ENCODE results near the gene TEN1.
"Not testable (repeated sequence)": the region's sequence is repeated elsewhere in the genome, so short reads cannot be mapped to it uniquely, and the experiment has no call there.

Gene TEN1

GRCh38 chr17:76032780-76033108 is 53.7 kb downstream of the TEN1 start:
- no peak for DNase-seq

DNA sequence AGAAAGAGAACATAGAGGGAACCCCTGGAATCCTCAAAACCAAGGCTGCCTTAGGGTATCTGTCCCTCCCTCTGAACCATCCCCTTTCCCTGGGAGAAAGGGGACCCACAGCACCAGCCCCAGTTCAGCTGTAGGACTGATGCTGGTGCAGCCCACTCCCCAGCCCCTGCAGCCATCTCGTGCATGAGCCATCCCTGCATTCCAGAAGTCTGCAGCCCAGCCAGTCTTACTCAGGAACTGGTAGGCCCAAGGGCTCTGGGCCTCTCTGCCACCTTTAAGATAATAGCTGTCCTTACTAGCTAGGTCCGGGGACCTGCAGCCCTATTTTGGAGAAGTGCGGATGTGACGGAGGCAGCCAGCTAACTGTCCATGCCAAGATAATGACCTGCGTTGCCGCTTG is 54.1 kb downstream of the TEN1 start:
- no peak for DNase-seq

GRCh38 chr17:76034428-76035350 is 55.6 kb downstream of the TEN1 start:
- DNase-seq, result no peak

DNA sequence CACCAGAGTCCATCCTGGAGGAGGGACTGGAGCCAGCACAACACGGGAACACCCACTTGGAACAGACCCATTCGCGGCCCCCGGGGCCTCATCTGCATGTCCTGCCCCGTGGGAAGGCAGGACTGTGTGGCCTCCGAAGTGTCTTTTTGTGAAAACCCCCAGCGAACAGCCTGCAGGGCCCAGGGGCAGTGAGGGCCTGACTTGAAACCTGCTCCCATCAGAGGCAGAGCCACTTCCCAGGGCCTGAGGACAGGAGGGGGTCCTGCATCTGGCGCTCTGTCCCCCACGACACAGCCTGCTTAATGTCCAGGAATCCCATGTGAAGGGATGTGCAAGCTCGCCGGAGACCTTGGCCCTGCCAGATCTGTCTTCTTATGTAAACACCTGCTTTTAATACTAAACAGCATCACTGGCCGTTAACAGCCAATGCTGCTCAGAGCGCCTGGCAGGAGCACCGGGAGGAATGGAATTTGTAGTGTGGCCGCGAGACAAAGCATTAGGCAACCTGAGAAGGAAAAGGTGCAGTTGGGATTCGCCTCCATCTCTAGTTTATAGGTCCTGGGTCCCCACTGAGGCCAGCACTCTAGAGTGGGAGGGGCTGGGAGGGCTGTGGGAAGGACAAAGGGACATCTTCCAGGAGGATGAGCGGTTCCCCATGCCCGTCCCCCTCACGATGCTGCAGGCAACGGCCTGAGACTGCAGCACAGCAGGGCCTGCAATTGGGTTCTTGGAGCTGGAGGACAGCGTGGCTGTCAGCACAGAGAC is 57.6 kb downstream of the TEN1 start:
- no peak for DNase-seq

DNA sequence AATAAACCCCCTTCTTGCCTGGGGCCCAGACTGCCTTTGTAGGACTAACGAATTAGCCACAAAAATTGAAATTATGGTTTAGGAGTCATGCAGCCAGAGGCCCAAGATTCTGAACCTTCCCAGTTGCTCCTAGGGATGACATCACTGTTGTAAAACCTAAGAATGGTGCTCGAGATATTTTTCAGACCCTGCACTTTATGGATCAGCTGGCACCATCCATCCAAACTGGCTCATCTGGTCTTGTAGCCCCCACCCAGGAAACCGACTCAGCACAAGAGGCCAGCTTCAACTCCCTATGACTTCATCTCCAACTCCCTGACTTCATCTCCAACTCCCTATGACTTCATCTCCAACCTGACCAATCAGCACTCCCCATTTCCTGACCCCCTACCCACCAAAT is 59.0 kb downstream of the TEN1 start:
- DNase-seq, result no peak

- no peak for DNase-seq
Observed at GRCh38 chr17:76039121-76039520, 60.1 kb downstream of the TEN1 start.

- DNase-seq, result no peak
Observed at GRCh38 chr17:76040376-76040775, 61.3 kb downstream of the TEN1 start.

DNA sequence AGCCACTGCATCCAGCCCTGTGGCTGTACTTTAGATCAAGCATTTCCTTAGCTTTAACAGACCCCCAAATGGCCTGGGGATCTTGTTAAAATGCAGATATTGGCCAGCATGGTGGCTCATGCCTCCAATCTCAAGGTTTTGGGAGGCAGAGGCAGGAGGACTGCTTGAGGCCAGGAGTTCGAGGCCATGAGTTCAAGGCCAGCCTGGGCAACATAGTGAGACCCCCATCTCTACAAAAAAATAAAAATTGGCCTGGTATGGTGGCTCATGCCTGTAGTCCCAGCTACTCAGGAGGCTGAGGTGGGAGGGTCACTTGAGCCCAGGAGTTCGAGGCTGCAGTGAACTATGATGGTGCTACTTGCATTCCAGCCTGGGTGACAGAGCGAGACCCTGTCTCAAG is 63.8 kb downstream of the TEN1 start:
- not testable (repeated sequence) for DNase-seq

DNA sequence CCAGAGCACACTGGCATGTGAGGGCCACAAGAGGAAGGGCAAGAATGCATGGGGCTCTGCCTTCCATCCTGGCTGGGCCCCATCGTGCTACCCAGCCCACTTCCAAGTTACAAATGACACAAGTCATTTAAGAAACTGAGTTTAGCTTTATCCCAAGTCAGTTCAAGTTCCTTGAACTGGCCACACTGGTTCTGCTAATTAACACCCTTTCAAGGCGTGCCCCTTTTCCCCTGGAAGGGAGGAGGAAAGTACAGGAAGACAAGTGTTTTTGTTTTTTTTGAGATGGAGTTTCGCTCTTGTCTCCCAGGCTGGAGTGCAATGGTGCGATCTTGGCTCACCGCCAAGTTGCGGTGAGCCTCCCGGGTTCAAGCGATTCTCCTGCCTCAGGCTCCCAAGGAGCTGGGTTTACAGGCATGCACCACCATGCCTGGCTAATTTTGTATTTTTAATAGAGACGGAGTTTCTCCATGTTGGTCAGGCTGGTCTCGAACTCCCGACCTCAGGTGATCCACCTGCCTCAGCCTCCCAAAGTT is 65.5 kb downstream of the TEN1 start:
- DNase-seq, result not testable (repeated sequence)

GRCh38 chr17:76046064-76046463 is 67.0 kb downstream of the TEN1 start:
- DNase-seq, result no peak

DNA sequence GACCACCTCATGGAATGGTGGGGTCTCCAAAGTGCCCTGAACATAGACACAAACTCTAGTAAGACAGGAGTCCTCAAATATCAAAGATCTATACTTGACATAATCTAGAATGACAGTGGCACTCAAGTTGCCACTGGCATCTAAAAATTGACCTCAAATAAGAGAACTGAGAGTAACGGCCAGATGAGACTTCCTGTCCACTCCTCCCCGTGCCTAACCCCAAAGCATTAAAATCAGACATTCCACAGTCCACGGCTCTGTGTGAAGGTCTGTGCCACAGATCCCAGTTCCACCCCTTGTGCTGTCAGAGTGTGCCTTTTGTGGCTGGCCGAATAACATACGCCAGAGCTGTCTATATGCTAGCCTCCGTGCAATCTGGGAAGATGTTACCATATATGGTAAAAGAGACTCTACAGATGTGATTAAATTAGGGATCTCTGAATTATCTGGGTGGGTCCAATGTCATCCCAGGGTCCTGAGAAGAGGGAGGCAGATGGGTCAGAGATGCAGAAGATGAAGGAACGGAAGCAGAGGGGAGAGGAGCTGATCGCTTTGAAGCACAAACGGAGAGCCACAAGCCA is 69.1 kb downstream of the TEN1 start:
- DNase-seq, result no peak

DNA sequence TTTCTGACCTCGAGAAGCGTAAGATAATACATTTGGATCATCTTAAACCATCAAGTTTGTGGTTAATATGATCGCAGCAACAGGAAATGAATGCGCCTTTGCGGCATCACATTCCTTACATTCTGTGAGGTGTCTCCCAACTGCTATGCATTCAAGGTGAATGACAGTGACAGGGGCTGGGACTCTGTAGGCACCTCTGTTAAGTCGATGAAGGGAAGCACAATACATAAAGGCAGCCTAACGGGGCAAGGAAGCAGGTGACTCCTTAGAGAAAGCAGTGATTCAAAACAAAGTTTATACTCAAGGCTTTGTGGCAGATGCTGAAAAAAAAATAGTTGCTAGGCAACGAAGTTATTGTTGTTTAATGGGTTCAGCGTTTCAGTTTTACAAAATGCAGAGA is 69.7 kb downstream of the TEN1 start:
- no peak for DNase-seq

- DNase-seq, result no peak
Observed at GRCh38 chr17:76049239-76049638, 70.2 kb downstream of the TEN1 start.

- no peak for DNase-seq
Observed at GRCh38 chr17:76049836-76050537, 70.9 kb downstream of the TEN1 start.
